Mesothelial cell of epicardium (in vitro differentiated cells): ENCODE measurements around the gene TSHZ1. TPM values are rescaled to one million over a fixed set of nuclear protein-coding genes. Genes with fewer than 3 reads are reported as not detected.

Experiments used
- DNase-seq, 2 experiments: peaks; one replicate each; pipeline ENCODE4 v3.0.0; 2021; ENCODE audit warnings: low spot score in 2 of 2; ENCODE audit not compliant: unreplicated experiment in 2 of 2
- H3K27ac Mint-ChIP-seq: 2 replicates; pipeline ENCODE4 v1.8.0; 2021; ENCODE audit warnings: mixed read lengths
- H3K27me3 Mint-ChIP-seq: 2 replicates; pipeline ENCODE4 v1.8.0; 2021; ENCODE audit warnings: low read depth, mixed read lengths
- H3K36me3 Mint-ChIP-seq: 2 replicates; pipeline ENCODE4 v1.8.0; 2021; ENCODE audit warnings: mixed read lengths
- H3K4me1 Mint-ChIP-seq: 2 replicates; pipeline ENCODE4 v1.8.0; 2021; ENCODE audit warnings: mixed read lengths
- H3K4me3 Mint-ChIP-seq: 2 replicates; pipeline ENCODE4 v1.8.0; 2021; ENCODE audit warnings: mild to moderate bottlenecking, moderate library complexity, mixed read lengths
- H3K9me3 Mint-ChIP-seq: 2 replicates; pipeline ENCODE4 v1.8.0; 2021; ENCODE audit warnings: mixed read lengths
- CTCF ChIP-seq: fragments of 200-600 bp; sonication (generic); IDR thresholded peaks from one replicate; pipeline ENCODE4 v1.5.0; 2021; ENCODE audit warnings: antibody characterized with exemption; ENCODE audit not compliant: unreplicated experiment
- total RNA-seq: library from RNA; stranded (reverse); gene quantifications from 3 replicates; pipeline ENCODE4 v1.2.1, GENCODE V29; 2021

TSHZ1 gene
- total RNA-seq, 1 donor from 2014 or later, result 48.6 TPM

- H3K36me3 Mint-ChIP-seq, result peaks cover 19% of the 10 kb centered on the region
- TF ChIP-seq CTCF, result no peak
- H3K27me3 Mint-ChIP-seq, result peaks cover 2% of the 10 kb centered on the region
- H3K4me1 Mint-ChIP-seq, result peaks cover 72% of the 10 kb centered on the region
- no peak for DNase-seq
- H3K4me3 Mint-ChIP-seq, result peak overlapping the region; percentile 89
- no peaks in the 10 kb centered on the region for H3K9me3 Mint-ChIP-seq
- H3K27ac Mint-ChIP-seq, result no peak overlapping the region
These were observed 7.0 kb upstream of the TSHZ1 start for GRCh38 chr18:75203416-75204268.

- Mint-ChIP-seq H3K4me3 (peak overlapping the region; percentile 89), H3K9me3 (no peaks in the 10 kb centered on the region), H3K27ac (peak overlapping the region; percentile 21), H3K36me3 (peaks cover 19% of the 10 kb centered on the region), H3K27me3 (peaks cover 2% of the 10 kb centered on the region), H3K4me1 (peaks cover 66% of the 10 kb centered on the region)
- TF ChIP-seq CTCF, result no peak
- no peak for DNase-seq
These were observed 6.3 kb upstream of the TSHZ1 start for GRCh38 chr18:75204269-75204731.

- peak in 1 of 2 experiments; percentile 51 for DNase-seq
- H3K4me1 Mint-ChIP-seq, result peaks cover 64% of the 10 kb centered on the region
- peak overlapping the region; percentile 90 for H3K27ac Mint-ChIP-seq
- TF ChIP-seq CTCF, result no peak
- peak overlapping the region; percentile 89 for H3K4me3 Mint-ChIP-seq
- H3K27me3 Mint-ChIP-seq, result peaks cover 2% of the 10 kb centered on the region
- no peaks in the 10 kb centered on the region for H3K9me3 Mint-ChIP-seq
- peaks cover 14% of the 10 kb centered on the region for H3K36me3 Mint-ChIP-seq
These were observed 5.7 kb upstream of the TSHZ1 start for GRCh38 chr18:75204732-75205513.

GRCh38 chr18:75205514-75206132 lies 5.0 kb upstream of the TSHZ1 start:
- peaks cover 2% of the 10 kb centered on the region for H3K27me3 Mint-ChIP-seq
- peaks cover 68% of the 10 kb centered on the region for H3K4me1 Mint-ChIP-seq

More at GRCh38 chr18:75205514-75206132, 5.0 kb upstream of the TSHZ1 start:
- H3K27ac Mint-ChIP-seq, result peak overlapping the region; percentile 90
- H3K9me3 Mint-ChIP-seq, result no peaks in the 10 kb centered on the region
- no peak for TF ChIP-seq CTCF
- peak overlapping the region; percentile 89 for H3K4me3 Mint-ChIP-seq
- DNase-seq, result no peak
- peaks cover 10% of the 10 kb centered on the region for H3K36me3 Mint-ChIP-seq
